Liver (tissue), 9 donors: ENCODE data around the gene SNX13. TPM values are rescaled to one million over a fixed set of nuclear protein-coding genes. Genes with fewer than 3 reads are reported as not detected.

Source experiments
- DNase-seq: peaks from one replicate; pipeline ENCODE4 v3.0.0-alpha.2; 2017; ENCODE audit warnings: low spot score
- H3K27ac ChIP-seq, 2 donors: one replicate each; pipeline ENCODE4 v1.7.0; 2013; ENCODE audit warnings: inconsistent platforms in 2 of 2, low read length in 2 of 2, control low read depth in 1 of 2, low read depth in 1 of 2, mild to moderate bottlenecking in 1 of 2
- H3K27me3 ChIP-seq, 4 donors: one replicate each; pipeline versions ENCODE4 v1.6.1 to v1.7.0; 2013; ENCODE audit warnings: low read length in 3 of 4, inconsistent platforms in 1 of 4, mild to moderate bottlenecking in 1 of 4, moderate library complexity in 1 of 4; ENCODE audit not compliant: control insufficient read depth in 4 of 4, insufficient read depth in 4 of 4
- H3K36me3 ChIP-seq, 4 donors: one replicate each; pipeline versions ENCODE4 v1.6.1 to v1.7.0; 2013; ENCODE audit warnings: low read length in 3 of 4, mild to moderate bottlenecking in 3 of 4, low read depth in 1 of 4, moderate library complexity in 1 of 4; ENCODE audit not compliant: control insufficient read depth in 4 of 4, insufficient read depth in 3 of 4
- H3K4me1 ChIP-seq, 4 donors: one replicate each; pipeline versions ENCODE4 v1.6.1 to v1.7.0; 2013; ENCODE audit warnings: low read length in 3 of 4, mild to moderate bottlenecking in 3 of 4, moderate library complexity in 1 of 4; ENCODE audit not compliant: control insufficient read depth in 4 of 4, insufficient read depth in 4 of 4
- H3K4me3 ChIP-seq, 3 donors: one replicate each; pipeline versions ENCODE4 v1.6.1 to v1.7.0; 2013; ENCODE audit warnings: low read length in 3 of 3, control low read depth in 1 of 3, low read depth in 1 of 3, mild to moderate bottlenecking in 1 of 3
- H3K9ac ChIP-seq, 2 donors: one replicate each; pipeline ENCODE4 v1.7.0; 2013; ENCODE audit warnings: low read length in 2 of 2, mild to moderate bottlenecking in 2 of 2, moderate library complexity in 2 of 2, control low read depth in 1 of 2, low read depth in 1 of 2
- H3K9me3 ChIP-seq, 4 donors: one replicate each; pipeline versions ENCODE4 v1.6.1 to v1.7.0; 2013; ENCODE audit warnings: low read length in 3 of 4; ENCODE audit not compliant: control insufficient read depth in 4 of 4
- EGR1 ChIP-seq, 2 donors: IDR thresholded peaks; 2 replicates each; pipeline ENCODE4 v1.6.1; 2016 to 2018; ENCODE audit warnings: antibody characterized with exemption in 2 of 2, low read depth in 2 of 2
- FOXA1 ChIP-seq: IDR thresholded peaks from 2 replicates; pipeline ENCODE4 v1.6.1; 2016; ENCODE audit warnings: antibody characterized with exemption
- FOXA2 ChIP-seq: IDR thresholded peaks from 2 replicates; pipeline ENCODE4 v1.6.1; 2016; ENCODE audit warnings: antibody characterized with exemption
- GABPA ChIP-seq, 2 donors: IDR thresholded peaks in 1 of 2; conservative IDR thresholded peaks in 1 of 2; 2 replicates each; pipeline ENCODE4 v1.6.1; 2016; ENCODE audit warnings: antibody characterized with exemption in 2 of 2, mild to moderate bottlenecking in 1 of 2, moderate library complexity in 1 of 2
- HNF4A ChIP-seq, 2 donors: conservative IDR thresholded peaks; 2 replicates each; pipeline ENCODE4 v1.6.1; 2016; ENCODE audit warnings: antibody characterized with exemption in 2 of 2, mild to moderate bottlenecking in 2 of 2
- HNF4G ChIP-seq: IDR thresholded peaks from 2 replicates; pipeline ENCODE4 v1.6.1; 2016; ENCODE audit warnings: antibody characterized with exemption
- JUND ChIP-seq, 2 donors: IDR thresholded peaks; 2 replicates each; pipeline ENCODE4 v1.6.1; 2016; ENCODE audit warnings: antibody characterized with exemption in 2 of 2
- NR2F2 ChIP-seq: IDR thresholded peaks from 2 replicates; pipeline ENCODE4 v1.6.1; 2016; ENCODE audit warnings: antibody characterized with exemption
- RAD21 ChIP-seq, 2 donors: IDR thresholded peaks; 2 replicates each; pipeline ENCODE4 v1.6.1; 2016; ENCODE audit warnings: antibody characterized with exemption in 2 of 2, mild to moderate bottlenecking in 2 of 2
- RXRA ChIP-seq, 2 donors: IDR thresholded peaks; 2 replicates each; pipeline ENCODE4 v1.6.1; 2017 to 2018; ENCODE audit warnings: antibody characterized with exemption in 2 of 2, mild to moderate bottlenecking in 1 of 2
- SP1 ChIP-seq: IDR thresholded peaks from 2 replicates; pipeline ENCODE4 v1.6.1; 2018; ENCODE audit warnings: antibody characterized with exemption, mild to moderate bottlenecking
- TAF1 ChIP-seq: conservative IDR thresholded peaks from 2 replicates; pipeline ENCODE4 v1.6.1; 2016; ENCODE audit warnings: antibody characterized with exemption, mild to moderate bottlenecking
- YY1 ChIP-seq: IDR thresholded peaks from 2 replicates; pipeline ENCODE4 v1.6.1; 2016; ENCODE audit warnings: antibody characterized with exemption, mild to moderate bottlenecking
- WGBS: extraction: QIAGEN DNeasy Blood & Tissue Kit; methylation state at CpG from one replicate; pipeline ENCODE4 v1.1.7; 2013; 5-methylcytosine and 5-hydroxymethylcytosine counted together
- polyA plus RNA-seq, 2 donors: library from polyadenylated mRNA; stranded (reverse) in 1 of 2; unstranded in 1 of 2; fragments of 200-250 nt in 1 of 2; fragments of >200 nt in 1 of 2; fragmentation: Nextera tagmentation in 1 of 2; extraction: Ambion mirVana in 1 of 2; gene quantifications; one replicate each; pipeline versions ENCODE4 v1.2.1 to v1.2.3, GENCODE V29; 2013 to 2015
- total RNA-seq, 2 donors: library from RNA; depleted of rRNA; stranded (reverse); fragments of >200 nt; gene quantifications; one replicate each; pipeline ENCODE4 v1.2.3, GENCODE V29; 2014
- TF ChIP-seq, protein P1 (sequence below): IDR thresholded peaks from 2 replicates; pipeline ENCODE4 v1.6.1; 2016; ENCODE audit warnings: antibody characterized with exemption
- TF ChIP-seq, protein P2 (sequence below): IDR thresholded peaks from 2 replicates; pipeline ENCODE4 v1.6.1; 2016; ENCODE audit warnings: antibody characterized with exemption
- TF ChIP-seq, protein P3 (sequence below): IDR thresholded peaks from 2 replicates; pipeline ENCODE4 v1.6.1; 2016; ENCODE audit warnings: antibody characterized with exemption, mild to moderate bottlenecking
- TF ChIP-seq, protein P4 (sequence below): fragments of 150-350 bp; IDR thresholded peaks from 2 replicates; pipeline ENCODE4 v1.5.1; 2017; ENCODE audit warnings: improper control_type of control experiment, low read depth, low read length; ENCODE audit not compliant: missing input control
- TF ChIP-seq, protein P5 (sequence below): IDR thresholded peaks from 2 replicates; pipeline ENCODE4 v1.6.1; 2016; ENCODE audit warnings: antibody characterized with exemption
- donor health status: healthy.
- donor health status: healthy.
- donor health status: healthy.
- donor health status: healthy.
- donor health status: healthy.

Gene SNX13
- total and polyA plus RNA-seq, 4 donors: 5.4 to 28.1 (median 14.0) TPM

DNA sequence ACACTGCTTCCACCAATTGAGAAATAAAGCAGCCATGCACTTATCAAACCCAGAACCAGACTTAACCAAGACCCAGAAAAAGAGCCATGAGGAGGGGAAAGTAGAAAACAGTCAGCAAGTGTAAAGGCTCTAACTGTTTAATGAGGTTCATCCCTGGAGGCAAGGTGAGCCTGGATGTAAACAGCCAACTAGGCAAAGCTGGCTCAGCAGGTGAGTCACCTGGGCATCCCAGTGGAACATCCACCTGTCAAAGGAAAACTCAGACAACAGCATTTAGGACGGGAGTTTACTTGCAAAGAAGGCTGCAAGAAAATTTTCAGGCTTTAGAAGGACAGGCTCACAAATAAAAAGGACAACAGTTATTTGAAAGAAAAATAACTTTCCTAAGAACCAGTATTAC is 153.0 kb downstream of the SNX13 start:
- Histone ChIP-seq H3K27ac (no peak overlapping the region), H3K4me3 (no peak overlapping the region), H3K36me3 (no peaks in the 10 kb centered on the region), H3K9me3 (no peaks in the 10 kb centered on the region), H3K4me1 (no peaks in the 10 kb centered on the region), H3K9ac (no peak overlapping the region), H3K27me3 (no peaks in the 10 kb centered on the region)
- TF ChIP-seq SP1 (no peak), YY1 (no peak), FOXA1 (no peak), RXRA (IDR thresholded peaks at IDR 0.05) (no peak), JUND (IDR thresholded peaks at IDR 0.05) (no peak), FOXA2 (no peak), TAF1 (no peak), EGR1 (IDR thresholded peaks at IDR 0.05; ENCODE audit: low read depth in 2 of 2) (no peak), NR2F2 (no peak), GABPA (IDR thresholded peaks at IDR 0.05 in 1 of 2, conservative IDR thresholded peaks at IDR 0.05 in 1 of 2) (no peak), HNF4G (no peak), HNF4A (conservative IDR thresholded peaks at IDR 0.05) (no peak), RAD21 (IDR thresholded peaks at IDR 0.05) (no peak)
- TF ChIP-seq, protein P1, sequence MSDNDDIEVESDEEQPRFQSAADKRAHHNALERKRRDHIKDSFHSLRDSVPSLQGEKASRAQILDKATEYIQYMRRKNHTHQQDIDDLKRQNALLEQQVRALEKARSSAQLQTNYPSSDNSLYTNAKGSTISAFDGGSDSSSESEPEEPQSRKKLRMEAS: no peak
- TF ChIP-seq, protein P2, sequence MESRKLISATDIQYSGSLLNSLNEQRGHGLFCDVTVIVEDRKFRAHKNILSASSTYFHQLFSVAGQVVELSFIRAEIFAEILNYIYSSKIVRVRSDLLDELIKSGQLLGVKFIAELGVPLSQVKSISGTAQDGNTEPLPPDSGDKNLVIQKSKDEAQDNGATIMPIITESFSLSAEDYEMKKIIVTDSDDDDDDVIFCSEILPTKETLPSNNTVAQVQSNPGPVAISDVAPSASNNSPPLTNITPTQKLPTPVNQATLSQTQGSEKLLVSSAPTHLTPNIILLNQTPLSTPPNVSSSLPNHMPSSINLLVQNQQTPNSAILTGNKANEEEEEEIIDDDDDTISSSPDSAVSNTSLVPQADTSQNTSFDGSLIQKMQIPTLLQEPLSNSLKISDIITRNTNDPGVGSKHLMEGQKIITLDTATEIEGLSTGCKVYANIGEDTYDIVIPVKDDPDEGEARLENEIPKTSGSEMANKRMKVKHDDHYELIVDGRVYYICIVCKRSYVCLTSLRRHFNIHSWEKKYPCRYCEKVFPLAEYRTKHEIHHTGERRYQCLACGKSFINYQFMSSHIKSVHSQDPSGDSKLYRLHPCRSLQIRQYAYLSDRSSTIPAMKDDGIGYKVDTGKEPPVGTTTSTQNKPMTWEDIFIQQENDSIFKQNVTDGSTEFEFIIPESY: no peak
- TF ChIP-seq, protein P3, sequence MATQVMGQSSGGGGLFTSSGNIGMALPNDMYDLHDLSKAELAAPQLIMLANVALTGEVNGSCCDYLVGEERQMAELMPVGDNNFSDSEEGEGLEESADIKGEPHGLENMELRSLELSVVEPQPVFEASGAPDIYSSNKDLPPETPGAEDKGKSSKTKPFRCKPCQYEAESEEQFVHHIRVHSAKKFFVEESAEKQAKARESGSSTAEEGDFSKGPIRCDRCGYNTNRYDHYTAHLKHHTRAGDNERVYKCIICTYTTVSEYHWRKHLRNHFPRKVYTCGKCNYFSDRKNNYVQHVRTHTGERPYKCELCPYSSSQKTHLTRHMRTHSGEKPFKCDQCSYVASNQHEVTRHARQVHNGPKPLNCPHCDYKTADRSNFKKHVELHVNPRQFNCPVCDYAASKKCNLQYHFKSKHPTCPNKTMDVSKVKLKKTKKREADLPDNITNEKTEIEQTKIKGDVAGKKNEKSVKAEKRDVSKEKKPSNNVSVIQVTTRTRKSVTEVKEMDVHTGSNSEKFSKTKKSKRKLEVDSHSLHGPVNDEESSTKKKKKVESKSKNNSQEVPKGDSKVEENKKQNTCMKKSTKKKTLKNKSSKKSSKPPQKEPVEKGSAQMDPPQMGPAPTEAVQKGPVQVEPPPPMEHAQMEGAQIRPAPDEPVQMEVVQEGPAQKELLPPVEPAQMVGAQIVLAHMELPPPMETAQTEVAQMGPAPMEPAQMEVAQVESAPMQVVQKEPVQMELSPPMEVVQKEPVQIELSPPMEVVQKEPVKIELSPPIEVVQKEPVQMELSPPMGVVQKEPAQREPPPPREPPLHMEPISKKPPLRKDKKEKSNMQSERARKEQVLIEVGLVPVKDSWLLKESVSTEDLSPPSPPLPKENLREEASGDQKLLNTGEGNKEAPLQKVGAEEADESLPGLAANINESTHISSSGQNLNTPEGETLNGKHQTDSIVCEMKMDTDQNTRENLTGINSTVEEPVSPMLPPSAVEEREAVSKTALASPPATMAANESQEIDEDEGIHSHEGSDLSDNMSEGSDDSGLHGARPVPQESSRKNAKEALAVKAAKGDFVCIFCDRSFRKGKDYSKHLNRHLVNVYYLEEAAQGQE: no peak
- TF ChIP-seq, protein P4, sequence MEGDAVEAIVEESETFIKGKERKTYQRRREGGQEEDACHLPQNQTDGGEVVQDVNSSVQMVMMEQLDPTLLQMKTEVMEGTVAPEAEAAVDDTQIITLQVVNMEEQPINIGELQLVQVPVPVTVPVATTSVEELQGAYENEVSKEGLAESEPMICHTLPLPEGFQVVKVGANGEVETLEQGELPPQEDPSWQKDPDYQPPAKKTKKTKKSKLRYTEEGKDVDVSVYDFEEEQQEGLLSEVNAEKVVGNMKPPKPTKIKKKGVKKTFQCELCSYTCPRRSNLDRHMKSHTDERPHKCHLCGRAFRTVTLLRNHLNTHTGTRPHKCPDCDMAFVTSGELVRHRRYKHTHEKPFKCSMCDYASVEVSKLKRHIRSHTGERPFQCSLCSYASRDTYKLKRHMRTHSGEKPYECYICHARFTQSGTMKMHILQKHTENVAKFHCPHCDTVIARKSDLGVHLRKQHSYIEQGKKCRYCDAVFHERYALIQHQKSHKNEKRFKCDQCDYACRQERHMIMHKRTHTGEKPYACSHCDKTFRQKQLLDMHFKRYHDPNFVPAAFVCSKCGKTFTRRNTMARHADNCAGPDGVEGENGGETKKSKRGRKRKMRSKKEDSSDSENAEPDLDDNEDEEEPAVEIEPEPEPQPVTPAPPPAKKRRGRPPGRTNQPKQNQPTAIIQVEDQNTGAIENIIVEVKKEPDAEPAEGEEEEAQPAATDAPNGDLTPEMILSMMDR: no peak
- TF ChIP-seq, protein P5, sequence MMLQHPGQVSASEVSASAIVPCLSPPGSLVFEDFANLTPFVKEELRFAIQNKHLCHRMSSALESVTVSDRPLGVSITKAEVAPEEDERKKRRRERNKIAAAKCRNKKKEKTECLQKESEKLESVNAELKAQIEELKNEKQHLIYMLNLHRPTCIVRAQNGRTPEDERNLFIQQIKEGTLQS: no peak
- DNase-seq: no peak
- 98% methylated on average over 1 of the region's 1 CpG for WGBS
